G401 (cell line): ENCODE measurements around the gene PCDH1. TPM values are rescaled to one million over a fixed set of nuclear protein-coding genes. Genes with fewer than 3 reads are reported as not detected.
"Not testable (repeated sequence)": the region's sequence is repeated elsewhere in the genome, so short reads cannot be mapped to it uniquely, and the experiment has no call there.

Experiments
- DNase-seq: peaks from one replicate; pipeline ENCODE4 v3.0.0-alpha.2; 2015; ENCODE audit warnings: low spot score
- in situ Hi-C: cut with HindIII; loops from 2 replicates; pipeline ENCODE4 v1.10.0; 2016; ENCODE audit warnings: low sequenced_read_pairs, mixed read lengths
- total RNA-seq: library from RNA; depleted of rRNA; stranded (reverse); fragments of >200 nt; shearing (Covaris generic); gene quantifications from 2 replicates; pipeline ENCODE4 v1.2.3, GENCODE V29; 2014; rRNA removed

Gene PCDH1
- total RNA-seq = 1.2 and 1.8 TPM in 2 replicates

- DNase-seq = peak; percentile 87
- in situ Hi-C loops = no loop called here
Measured at GRCh38 chr5:141878186-141878710, at the start of gene PCDH1. Gene PCDH1, minus strand, starts transcription at chr5:141878410. Its CDS starts 148 bp downstream, at chr5:141878262.

DNA sequence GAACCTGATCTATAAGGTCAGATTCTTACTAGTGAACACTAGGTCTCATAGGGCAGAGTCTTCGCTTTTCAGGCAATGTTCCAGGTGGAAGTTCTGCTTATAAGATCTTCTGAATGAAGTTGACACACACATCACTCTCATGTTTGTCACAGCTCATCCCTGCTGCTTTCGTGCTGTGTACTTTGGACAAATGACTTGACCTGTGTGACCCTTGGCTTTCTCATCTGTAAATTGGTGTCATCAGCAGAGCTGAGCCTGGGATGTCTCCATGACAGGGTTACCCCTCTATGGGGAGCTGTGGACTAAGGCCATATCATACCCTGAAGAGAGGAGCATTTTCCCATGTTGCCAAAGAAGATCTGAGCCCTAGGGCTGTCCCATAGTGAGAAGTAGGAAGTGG is 48.2 kb upstream of the PCDH1 start:
- in situ Hi-C loops = no loop called here
- DNase-seq = no peak

DNA sequence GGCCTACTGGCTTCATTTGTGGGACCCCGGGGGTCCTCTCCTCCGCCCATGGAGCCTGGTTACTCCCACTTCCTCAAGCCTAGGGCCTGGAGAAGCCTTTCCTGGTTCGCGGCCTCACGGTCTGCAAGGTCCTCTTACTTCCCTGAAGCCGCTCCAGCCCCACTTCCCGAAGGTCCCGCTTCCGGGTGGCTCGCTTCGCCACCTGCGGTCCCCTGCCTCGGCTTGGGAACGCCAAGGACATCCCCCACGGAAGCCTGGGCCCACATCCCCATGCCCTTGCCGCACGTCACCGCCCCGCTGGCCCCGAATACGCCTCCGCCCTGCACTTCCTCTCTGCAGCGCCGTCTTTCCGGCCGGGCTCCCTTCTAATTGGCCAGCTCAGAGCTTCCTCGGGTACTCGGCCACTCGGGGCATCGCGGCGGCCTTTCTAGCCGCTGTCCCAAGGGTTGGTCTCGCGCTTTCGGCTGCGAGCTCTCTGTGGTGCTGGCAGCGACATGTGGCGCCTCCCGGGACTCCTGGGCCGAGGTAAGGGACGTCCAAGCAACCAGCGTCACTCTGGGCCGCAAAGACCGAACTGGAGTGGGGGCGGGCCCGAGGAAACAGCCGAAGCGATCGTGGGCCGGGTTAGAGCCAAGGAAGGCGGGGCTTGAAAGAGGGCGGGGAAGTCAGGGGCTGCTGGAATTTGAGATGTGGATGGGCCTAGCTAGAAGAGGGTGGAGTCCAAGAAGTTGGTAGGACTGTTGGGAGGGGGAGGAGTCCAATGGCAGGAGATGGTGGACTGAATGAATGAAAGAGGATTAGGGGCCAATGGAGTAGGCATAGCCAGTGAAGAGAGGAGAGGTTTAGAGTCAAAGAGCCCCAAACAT is 45.5 kb upstream of the PCDH1 start, which contains the start of gene DELE1:
TSS of gene DELE1 (plus strand) at position 424 of the 866 bp plus-strand sequence. CDS start at position 495, 71 bp downstream.
- peak; percentile 96 for DNase-seq
- in situ Hi-C loops = no loop called here

DNA sequence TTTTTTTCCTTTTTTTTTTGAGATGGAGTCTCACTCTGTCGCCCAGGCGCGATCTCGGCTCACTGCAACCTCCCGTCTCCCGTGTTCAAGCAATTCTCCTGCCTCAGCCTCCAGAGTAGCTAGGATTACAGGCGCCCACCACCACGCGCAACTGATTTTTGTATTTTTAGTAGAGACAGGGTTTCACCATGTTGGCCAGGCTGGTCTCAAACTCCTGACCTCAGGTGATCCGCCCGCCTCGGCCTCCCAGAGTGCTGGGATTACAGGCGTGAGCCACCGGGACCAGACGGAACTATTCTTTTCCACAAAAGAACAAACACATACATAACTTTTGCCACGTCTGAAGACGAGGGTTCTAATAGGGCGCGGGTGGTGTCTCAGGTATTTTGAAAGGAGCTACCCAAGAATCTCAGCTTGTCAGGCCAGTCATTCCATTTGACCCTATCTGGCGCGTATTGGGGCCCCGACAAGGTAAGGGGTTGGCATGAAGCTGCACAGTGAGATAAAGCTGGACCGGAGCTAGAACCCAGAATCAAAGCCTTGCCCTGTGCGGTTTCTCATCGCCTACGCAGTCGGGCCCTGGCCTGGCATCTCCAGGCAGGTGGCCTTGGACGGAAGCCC is 44.7 kb upstream of the PCDH1 start:
- DNase-seq = not testable (repeated sequence)

DNA sequence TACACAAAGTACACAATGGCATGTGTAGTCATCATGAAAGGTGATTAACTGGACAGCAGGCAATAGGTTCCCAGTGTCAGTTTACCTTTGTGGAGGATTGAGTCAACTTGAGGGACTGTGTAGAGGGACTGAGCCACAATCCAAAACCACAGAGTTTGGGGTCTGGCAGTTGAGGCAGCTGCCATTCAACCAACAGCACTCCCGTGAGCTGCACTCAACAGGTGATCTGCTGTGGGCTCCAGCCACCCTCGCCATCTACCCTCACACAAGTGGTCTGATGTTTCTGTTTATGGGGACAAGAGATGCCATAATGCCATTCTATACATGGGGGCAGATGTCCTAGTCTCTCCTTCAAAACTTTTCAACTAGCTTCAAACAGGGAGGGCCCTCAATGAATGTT is 42.6 kb upstream of the PCDH1 start:
- in situ Hi-C loops = no loop called here
- DNase-seq = no peak

More for the DNA sequence above, 44.7 kb upstream of the PCDH1 start:
- in situ Hi-C loops = not testable (repeated sequence)

DNA sequence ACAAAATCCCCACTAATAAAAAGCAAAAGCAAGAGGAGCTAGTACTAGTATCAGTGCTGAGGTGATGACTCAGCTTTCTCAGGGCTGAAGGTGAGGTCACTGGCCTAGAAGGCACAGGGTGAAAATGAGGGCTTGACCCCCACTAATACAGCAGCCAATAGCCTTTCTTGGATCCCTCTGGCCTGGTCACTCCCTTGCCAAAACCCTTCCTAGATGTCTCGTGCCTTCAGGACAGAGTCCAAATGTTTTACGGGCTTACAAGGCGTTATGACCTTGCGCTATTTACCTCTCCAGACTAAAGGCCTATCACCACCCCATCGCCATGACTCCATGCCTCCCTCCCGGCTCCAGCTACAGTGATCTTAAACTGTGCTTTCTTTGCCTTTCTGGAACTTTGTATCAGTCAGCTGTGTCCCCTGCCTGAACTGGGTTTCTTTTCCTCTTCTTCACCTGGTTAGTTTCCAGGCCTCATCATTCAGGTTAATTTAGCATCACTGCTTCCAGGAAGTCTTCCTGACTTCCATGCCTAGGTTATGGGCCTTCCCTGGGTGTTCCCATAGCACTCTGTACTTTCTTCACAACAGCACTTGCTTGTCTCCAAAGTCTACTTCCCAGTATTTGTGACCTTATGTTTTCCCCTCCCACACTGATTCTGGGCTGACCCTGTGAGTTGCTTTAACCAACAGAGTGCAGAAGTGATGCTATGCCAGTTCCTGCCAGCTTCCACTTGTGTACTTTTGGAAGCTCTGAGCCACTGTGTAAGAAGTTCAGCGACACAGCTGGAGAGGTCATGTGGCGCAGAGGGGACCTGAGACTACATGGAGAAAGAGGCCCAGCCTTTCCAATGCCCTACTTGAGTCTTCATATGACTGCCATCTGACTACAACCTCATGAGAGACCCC is 41.3 kb upstream of the PCDH1 start:
- in situ Hi-C loops = no loop called here

GRCh38 chr5:141917760-141918159 is 39.5 kb upstream of the PCDH1 start:
- DNase-seq = no peak
- in situ Hi-C loops = no loop called here

More for the DNA sequence above, 41.3 kb upstream of the PCDH1 start:
- no peak for DNase-seq

DNA sequence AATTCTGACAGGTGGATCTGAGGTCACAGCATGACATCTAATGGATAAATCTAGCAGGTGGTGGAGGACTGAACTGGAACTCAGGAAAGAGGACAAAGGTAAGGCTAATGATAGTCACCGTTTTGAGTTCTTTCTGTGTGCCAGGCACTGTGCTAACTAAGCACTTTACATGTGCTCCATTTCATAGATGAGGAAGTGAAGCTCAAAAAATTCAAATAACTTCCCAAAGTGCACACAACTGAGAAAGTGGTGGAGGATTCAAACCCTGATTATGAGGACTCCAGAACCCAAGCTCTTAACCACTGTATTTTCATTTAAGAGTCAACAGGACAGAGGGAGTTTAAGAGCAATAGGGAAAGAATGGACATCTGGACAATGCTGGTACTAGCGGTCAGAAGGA is 38.3 kb upstream of the PCDH1 start:
- in situ Hi-C loops = no loop called here
- DNase-seq = no peak

DNA sequence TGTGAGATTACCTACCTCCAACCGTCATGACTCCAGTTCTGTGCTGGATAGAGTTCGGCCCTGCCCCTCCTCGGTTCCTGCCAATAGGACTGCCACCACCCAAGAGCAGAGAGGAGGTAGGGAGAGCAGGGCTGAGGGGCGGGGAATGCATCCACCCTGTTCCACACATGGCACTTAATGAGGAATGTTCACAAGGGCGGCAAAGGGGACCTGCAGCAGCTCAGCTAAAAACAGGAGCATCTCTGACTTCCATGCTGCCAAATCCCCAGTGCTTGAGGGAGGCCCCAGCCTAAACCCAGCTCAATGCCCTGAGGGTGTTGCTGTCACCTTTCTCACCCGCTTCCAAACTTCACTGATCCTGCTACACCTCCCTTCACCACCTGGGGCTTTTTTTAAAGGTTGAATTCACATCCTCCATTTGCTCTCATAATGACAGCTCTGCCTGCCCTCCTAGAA is 37.7 kb upstream of the PCDH1 start:
- in situ Hi-C loops = no loop called here
- no peak for DNase-seq

- no peak for DNase-seq
- in situ Hi-C loops = no loop called here
Measured at GRCh38 chr5:141914797-141915196, 36.6 kb upstream of the PCDH1 start.

DNA sequence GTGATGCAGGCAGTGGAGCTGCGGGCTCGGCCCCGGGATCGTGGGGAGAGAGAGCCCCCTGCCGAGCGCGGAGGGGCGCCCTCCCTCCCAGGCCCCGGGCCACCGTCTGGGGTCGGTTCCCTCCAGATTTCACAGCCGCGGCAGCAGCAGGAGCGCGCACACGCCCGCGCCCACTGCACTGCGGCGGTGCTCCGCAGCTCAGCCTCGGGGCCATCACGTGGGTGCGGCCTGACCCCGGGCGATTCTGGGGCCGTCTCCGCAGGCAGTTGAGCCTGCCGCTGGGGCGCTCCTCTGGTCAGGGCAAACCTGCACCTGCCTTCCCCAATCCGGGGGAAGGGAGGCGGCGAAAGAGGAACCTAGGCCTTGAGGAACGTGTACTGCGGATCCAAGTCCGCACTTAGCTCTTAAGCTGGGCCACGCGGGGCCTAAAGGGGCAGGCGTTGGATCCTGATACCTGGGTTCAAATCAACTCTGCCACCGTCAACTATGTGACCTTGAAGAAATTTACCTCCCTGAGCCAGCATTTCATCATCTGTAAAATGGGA is 36.1 kb upstream of the PCDH1 start:
- in situ Hi-C loops = no loop called here
- DNase-seq = peak; percentile 50

GRCh38 chr5:141913560-141914198 is 35.5 kb upstream of the PCDH1 start:
- peak; percentile 47 for DNase-seq
- in situ Hi-C loops = no loop called here

- in situ Hi-C loops = no loop called here
Measured at GRCh38 chr5:141910271-141910673, 32.1 kb upstream of the PCDH1 start.

GRCh38 chr5:141909212-141909611 is 31.0 kb upstream of the PCDH1 start:
- in situ Hi-C loops = no loop called here
- DNase-seq = no peak

More at GRCh38 chr5:141910271-141910673, 32.1 kb upstream of the PCDH1 start:
- no peak for DNase-seq

GRCh38 chr5:141908796-141909195 is 30.6 kb upstream of the PCDH1 start:
- no peak for DNase-seq
- in situ Hi-C loops = no loop called here

- in situ Hi-C loops = no loop called here
- no peak for DNase-seq
Measured at GRCh38 chr5:141906972-141907371, 28.8 kb upstream of the PCDH1 start.

DNA sequence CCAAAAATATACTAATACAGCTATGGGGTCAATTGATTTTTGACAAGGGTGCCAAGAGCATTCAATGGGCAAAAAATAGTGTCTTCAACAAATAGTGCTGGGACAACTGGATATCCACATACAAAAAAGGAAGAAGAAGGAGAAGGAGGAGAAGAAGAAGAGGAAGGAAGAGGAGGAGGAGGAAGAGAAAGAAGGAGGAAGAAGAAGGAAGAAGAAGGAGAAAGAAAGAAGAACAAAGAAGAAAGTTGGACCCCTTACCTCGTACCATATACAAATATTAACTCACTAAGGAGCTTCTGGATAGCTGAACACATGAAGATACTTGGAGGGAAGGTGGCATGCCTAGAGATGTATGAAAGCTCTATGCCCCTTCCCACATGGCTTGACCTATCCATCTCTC is 28.3 kb upstream of the PCDH1 start:
- in situ Hi-C loops = no loop called here
- no peak for DNase-seq

GRCh38 chr5:141904551-141904950 is 26.3 kb upstream of the PCDH1 start:
- in situ Hi-C loops = no loop called here
- DNase-seq = no peak
